MM.1S (cell line): ENCODE results near the gene MACROD2.

Experiments used
- CTCF ChIP-seq: fragments of 300-600 bp; sonication (generic); IDR thresholded peaks from 2 replicates; pipeline ENCODE4 v1.5.1; 2016; ENCODE audit warnings: antibody characterized with exemption, low read length, mixed read lengths
- EZH2 ChIP-seq: fragments of 300-600 bp; sonication (generic); optimal IDR thresholded peaks from 2 replicates; pipeline ENCODE3; 2017; ENCODE audit warnings: low read depth, mild to moderate bottlenecking, antibody characterized with exemption, low read length, mixed read lengths
- EZH2phosphoT487 ChIP-seq: fragments of 300-600 bp; sonication (generic); IDR thresholded peaks from 2 replicates; pipeline ENCODE4 v1.6.1; 2018; ENCODE audit warnings: antibody characterized with exemption, low read length

- TF ChIP-seq CTCF (peak; percentile 62), EZH2 (no peak), EZH2phosphoT487 (no peak)
These were observed 1713.8 kb downstream of the MACROD2 start for GRCh38 chr20:15708984-15709598.
